RPMI8226 (cell line): ENCODE measurements around the gene ARHGAP29.

Source experiments
- DNase-seq: peaks from one replicate; pipeline ENCODE4 v3.0.0-alpha.2; 2015

Gene ARHGAP29

DNA sequence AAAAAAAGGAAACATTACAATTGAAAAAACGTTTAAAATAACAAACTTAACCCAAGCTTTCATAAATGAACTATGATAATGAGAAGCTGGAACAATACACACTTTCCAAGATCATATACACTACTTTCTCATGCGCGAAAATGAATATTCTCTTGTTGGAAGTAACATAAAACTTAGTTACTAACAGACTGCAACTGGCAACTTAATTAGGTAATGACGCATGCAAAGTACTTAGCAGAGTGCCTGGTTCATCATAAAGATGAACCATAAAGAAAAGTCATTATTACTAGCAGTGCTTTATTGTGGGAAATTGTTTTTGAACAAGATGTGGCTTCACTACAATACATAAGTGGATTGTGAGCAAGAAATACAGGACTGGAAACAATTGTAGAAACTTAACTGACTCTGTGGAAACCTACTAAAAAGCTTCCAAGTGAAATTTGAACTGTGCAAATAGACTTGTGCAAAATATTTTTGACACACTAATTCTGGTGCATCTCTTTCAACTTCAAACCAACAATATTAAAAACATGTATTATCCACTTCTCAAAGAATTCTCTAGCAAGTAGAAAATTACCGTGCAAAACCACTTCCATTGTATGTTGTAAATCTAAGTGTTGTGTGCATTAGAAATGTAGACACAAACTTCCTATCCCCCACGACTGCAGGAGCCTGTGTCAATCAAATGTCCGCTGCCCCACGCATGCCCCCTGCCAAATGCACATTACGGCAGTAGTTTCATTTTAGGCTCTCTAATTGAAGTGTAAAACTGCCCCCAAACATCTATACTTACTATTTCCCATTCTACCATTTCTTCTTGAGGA lies 2.0 kb downstream of the ARHGAP29 start:
- no peak for DNase-seq

GRCh38 chr1:94234615-94235014 lies 2.8 kb downstream of the ARHGAP29 start:
- DNase-seq = no peak

DNA sequence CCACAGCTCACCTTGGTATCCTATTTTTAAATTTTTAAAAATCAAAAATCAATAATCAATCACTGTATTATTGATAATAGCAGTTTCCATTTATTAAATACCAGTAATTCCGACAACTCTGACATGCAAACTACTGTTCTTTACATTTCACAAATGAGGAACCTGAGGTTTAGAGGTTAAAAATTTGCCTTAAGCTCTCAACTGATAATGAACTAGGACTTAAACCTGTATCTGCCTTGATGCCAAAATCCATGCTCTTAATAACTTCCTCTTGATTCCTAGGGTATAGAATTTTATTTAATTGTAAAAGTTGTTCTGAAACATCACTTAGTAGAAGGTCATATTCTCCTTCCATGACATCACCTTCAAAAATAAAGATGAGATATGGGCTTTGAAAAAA lies 5.6 kb downstream of the ARHGAP29 start:
- DNase-seq = no peak

- no peak for DNase-seq
These were observed 6.5 kb downstream of the ARHGAP29 start for GRCh38 chr1:94230920-94231319.

GRCh38 chr1:94228640-94229375 lies 8.6 kb downstream of the ARHGAP29 start:
- no peak for DNase-seq

GRCh38 chr1:94227624-94228023 lies 9.8 kb downstream of the ARHGAP29 start:
- DNase-seq = no peak

DNA sequence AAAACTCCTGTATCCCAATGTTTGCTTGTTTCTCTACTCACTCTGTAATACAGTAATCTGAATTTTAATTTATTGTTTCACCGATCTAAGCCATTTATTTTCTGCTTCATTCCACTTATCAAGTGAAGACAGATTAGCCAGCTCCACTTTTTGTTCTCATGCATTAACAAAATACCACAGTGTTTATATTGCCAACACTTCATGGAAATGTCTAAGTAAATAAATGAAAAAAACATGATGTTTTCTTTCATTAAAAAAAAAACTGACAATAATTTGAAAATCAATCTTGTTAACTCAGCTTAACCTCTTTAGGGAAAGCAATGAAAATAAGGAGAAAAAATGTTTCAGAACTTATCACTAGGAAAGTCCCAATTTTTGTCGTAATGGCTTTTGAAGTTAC lies 11.5 kb downstream of the ARHGAP29 start:
- DNase-seq = no peak

DNA sequence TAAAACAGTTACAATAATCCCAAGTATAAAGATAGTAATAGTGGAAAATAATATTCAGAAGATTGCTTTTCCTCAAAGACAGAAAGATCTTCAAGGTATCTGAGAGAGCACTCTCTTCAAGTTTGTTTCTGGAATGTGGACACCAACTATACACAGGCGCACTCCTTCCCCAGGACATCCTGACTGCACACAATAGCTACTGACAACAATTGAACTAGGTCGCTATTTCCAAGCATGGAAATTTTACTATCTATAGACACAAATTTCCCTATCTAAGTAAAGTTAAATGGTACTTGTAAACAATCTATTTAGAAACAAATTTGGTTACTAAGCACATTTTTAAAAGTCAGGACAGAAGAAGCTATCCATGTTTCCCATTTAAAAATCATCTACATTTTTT lies 19.1 kb downstream of the ARHGAP29 start:
- no peak for DNase-seq

DNA sequence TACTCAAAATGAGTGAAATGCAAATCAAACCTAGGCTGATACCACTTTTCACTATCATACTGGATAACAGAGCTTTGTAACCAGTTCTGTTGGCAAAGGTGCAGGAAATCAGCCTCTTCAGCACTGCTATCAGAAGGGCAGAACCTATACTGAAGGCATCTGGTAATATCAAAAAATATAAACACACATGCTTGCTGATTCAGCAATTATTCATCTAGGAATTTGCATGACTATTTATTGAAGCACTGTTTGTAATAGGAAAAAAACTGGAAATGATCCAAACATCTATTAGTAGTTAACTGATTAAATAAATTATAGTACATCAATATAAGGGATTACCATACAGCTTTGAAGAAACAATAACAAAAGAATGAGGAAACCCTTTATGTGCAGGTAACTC lies 21.4 kb downstream of the ARHGAP29 start:
- DNase-seq = no peak

DNA sequence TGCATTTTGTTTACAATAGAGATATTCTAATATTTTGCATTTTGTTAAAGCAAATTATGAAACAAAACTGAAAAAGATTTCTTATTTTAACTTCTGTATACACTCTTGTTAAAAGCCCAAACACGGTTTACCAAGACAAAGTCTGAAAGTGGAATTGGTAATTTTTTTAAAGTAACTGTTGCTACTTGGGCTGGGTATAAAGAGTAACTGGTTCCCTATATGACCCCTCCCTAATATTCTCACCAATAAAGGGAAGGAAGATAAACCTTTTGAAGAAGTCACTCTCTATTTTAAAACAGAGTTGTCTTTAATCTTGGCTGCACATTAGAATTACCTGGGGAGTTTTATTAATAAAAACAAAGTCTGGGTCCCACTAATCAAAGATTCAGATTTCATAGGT lies 27.4 kb downstream of the ARHGAP29 start:
- DNase-seq = no peak

GRCh38 chr1:94209425-94209824 lies 28.0 kb downstream of the ARHGAP29 start:
- DNase-seq = no peak

DNA sequence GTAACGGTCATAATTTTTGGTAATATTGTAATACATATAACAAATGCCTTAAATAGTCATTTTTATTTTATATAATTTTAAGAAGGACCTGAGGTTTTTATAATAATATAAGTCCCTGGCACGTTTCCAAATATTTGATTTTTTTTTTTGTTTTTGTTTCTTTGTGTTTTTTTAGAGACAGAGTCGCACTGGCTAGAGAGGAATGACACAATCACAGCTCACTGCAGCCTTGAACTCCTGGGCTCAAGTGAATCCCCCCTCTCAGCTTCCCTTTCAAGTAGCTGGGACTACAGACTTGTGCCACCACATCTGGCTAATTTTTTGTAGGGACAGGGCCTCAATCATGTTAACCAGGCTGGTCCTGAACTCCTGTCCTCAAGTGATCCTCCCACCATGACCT lies 29.7 kb downstream of the ARHGAP29 start:
- DNase-seq = no peak

DNA sequence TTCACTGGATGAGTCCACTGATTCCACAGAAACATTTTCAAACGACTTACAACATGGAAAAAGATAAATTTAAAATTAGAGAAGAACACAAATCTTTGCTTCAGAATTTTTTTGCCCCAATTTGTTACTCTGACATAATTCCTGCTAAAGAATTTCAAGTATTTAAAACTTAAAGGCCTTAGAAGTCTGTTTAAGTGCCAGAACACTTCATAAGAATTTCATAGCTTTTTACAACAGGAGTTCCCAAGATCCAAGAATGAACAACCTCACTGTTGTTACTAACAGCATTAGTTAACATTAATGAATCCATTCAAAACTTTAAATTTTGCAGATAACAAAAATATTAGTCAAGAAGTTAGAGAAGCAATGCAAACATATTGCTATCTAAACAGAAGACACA lies 31.7 kb downstream of the ARHGAP29 start:
- DNase-seq = no peak

DNA sequence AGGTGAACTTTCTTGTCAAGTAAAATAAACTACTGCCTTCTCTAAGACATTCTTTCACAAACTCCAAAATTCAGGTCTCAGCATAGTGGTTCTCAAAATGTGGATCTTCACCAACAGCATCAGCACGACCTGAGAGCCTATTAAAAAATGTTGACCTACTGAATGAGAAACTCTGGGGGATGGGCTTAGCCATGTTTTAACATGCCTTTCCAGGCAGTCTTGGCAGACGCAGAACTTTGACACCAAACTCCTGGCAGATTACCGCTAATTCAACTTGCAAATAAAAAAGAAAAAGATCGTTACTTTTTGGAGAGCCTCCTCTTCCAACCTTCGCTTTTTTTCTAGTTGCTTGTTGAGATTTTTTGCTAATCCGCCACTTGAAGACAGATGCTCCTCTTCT lies 35.1 kb downstream of the ARHGAP29 start:
- no peak for DNase-seq

DNA sequence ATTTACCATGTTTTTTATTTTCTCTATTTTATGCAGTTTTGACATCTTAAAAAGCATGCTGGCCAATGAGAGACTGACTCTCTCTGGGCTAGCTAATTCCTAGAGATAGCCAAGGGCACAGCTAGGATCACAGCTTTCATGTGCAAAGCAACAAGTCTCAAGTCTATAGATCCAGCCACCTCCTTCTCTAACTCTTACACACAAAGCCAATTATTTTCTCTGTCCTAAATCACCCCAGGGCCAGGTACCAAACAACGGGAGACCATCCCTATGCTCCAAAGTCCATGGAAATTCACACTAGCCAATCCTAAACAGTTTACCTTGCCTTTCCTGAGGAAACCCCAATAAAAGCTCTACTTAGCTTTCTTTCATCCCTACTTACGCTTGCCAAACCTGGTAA lies 38.0 kb downstream of the ARHGAP29 start:
- DNase-seq = no peak

- no peak for DNase-seq
These were observed 43.1 kb downstream of the ARHGAP29 start for GRCh38 chr1:94194079-94194865.

DNA sequence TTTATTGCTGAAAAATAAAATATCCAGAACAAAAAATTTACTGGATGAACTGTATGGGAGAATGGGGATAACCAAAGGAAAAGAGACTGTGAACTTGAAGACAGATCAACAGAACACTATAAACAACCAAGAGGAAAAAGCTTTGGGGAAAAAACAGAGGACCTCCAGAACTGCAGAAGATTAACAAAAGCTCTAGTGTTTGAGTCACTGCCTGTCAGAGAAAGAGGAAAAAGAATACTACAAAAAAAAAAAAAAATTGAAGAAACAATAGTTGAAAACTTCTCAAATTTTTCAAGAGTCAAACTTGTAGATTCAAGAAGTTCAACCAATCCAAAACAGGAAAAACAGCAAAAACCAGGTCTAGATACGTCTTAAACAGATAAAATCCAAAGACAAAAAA lies 44.3 kb downstream of the ARHGAP29 start:
- DNase-seq = no peak

GRCh38 chr1:94191216-94191615 lies 46.2 kb downstream of the ARHGAP29 start:
- DNase-seq = no peak

DNA sequence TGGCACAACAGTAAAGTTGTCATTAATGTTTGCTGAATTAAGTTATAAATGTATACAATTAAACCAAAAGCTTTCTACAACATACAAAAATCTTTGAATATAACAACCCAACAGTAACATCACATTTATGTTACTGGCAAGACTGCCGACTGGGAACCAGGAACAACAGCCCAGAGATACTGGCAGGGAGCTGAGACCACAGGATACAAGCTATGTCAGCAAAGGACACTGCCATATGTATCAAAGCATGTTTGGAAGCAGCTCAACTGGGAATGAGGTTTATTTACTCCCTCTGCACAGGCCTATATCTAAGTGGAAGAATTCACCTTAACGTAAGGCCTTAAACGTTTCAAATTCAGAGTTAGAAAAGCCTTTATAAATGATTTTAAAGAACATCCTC lies 50.4 kb downstream of the ARHGAP29 start:
- DNase-seq = no peak

GRCh38 chr1:94183197-94183815 lies 54.1 kb downstream of the ARHGAP29 start:
- DNase-seq = no peak

GRCh38 chr1:94182191-94182590 lies 55.2 kb downstream of the ARHGAP29 start:
- DNase-seq = no peak

GRCh38 chr1:94180650-94181049 lies 56.7 kb downstream of the ARHGAP29 start:
- DNase-seq = no peak

GRCh38 chr1:94178901-94179300 lies 58.5 kb downstream of the ARHGAP29 start:
- no peak for DNase-seq
